CD8-positive, alpha-beta memory T cell (primary cell): ENCODE data around the gene GTF2H2C. TPM values are rescaled to one million over a fixed set of nuclear protein-coding genes. Genes with fewer than 3 reads are reported as not detected.
"Not testable (repeated sequence)": the region's sequence is repeated elsewhere in the genome, so short reads cannot be mapped to it uniquely, and the experiment has no call there.

Experiments
- CTCF ChIA-PET: fragments of 350-600 bp; sonication (Branson Sonifier 250); formaldehyde crosslinking; loops from one replicate; lab custom pipeline; 2021; ENCODE audit warnings: antibody characterized with exemption; lab: Charles Lee
- POLR2A ChIA-PET: fragments of 350-600 bp; sonication (Branson Sonifier 250); formaldehyde crosslinking; loops from one replicate; lab custom pipeline; 2021; ENCODE audit warnings: antibody characterized with exemption; lab: Charles Lee
- DNase-seq, 5 donors: peaks; one replicate each; pipeline versions ENCODE4 v3.0.0 to v3.0.0-alpha.2; 2020 to 2022; ENCODE audit warnings: mixed read lengths in 1 of 5
- H3K27ac ChIP-seq: one replicate; pipeline ENCODE4 v1.7.0; 2013; ENCODE audit warnings: low read depth, mild to moderate bottlenecking, low read length, moderate library complexity
- H3K27me3 ChIP-seq: 2 replicates; pipeline ENCODE4 v1.7.0; 2013; ENCODE audit warnings: low read length, mild to moderate bottlenecking; ENCODE audit not compliant: insufficient read depth, poor library complexity, severe bottlenecking
- H3K36me3 ChIP-seq: 2 replicates; pipeline ENCODE4 v1.7.0; 2013; ENCODE audit warnings: mild to moderate bottlenecking, low read length, moderate library complexity; ENCODE audit not compliant: insufficient read depth
- H3K4me1 ChIP-seq: 2 replicates; pipeline ENCODE4 v1.7.0; 2013; ENCODE audit warnings: mild to moderate bottlenecking, low read length, moderate library complexity; ENCODE audit not compliant: insufficient read depth
- H3K4me3 ChIP-seq: 2 replicates; pipeline ENCODE4 v1.7.0; 2013; ENCODE audit warnings: mild to moderate bottlenecking, low read length
- H3K9me3 ChIP-seq: 2 replicates; pipeline ENCODE4 v1.7.0; 2013; ENCODE audit warnings: mild to moderate bottlenecking, low read length
- H3K27ac Mint-ChIP-seq, 8 donors: one replicate each; pipeline ENCODE4 v1.8.0; 2020 to 2021; ENCODE audit warnings: mixed read lengths in 8 of 8, mild to moderate bottlenecking in 6 of 8, inconsistent platforms in 3 of 8, moderate library complexity in 3 of 8
- H3K27me3 Mint-ChIP-seq, 2 donors: one replicate each; pipeline ENCODE4 v1.8.0; 2020 to 2021; ENCODE audit warnings: mixed read lengths in 2 of 2, mild to moderate bottlenecking in 1 of 2, moderate library complexity in 1 of 2
- H3K36me3 Mint-ChIP-seq, 3 donors: one replicate each; pipeline ENCODE4 v1.8.0; 2020 to 2021; ENCODE audit warnings: mixed read lengths in 3 of 3, inconsistent platforms in 1 of 3, mild to moderate bottlenecking in 1 of 3
- H3K4me1 Mint-ChIP-seq, 3 donors: one replicate each; pipeline ENCODE4 v1.8.0; 2020 to 2021; ENCODE audit warnings: mixed read lengths in 3 of 3, inconsistent platforms in 1 of 3, mild to moderate bottlenecking in 1 of 3
- H3K4me3 Mint-ChIP-seq, 7 donors: one replicate each; pipeline ENCODE4 v1.8.0; 2020 to 2021; ENCODE audit warnings: mixed read lengths in 7 of 7, mild to moderate bottlenecking in 6 of 7, moderate library complexity in 4 of 7, inconsistent platforms in 2 of 7
- H3K9me3 Mint-ChIP-seq, 5 donors: one replicate each; pipeline ENCODE4 v1.8.0; 2020 to 2022; ENCODE audit warnings: mixed read lengths in 5 of 5, mild to moderate bottlenecking in 3 of 5, moderate library complexity in 2 of 5, inconsistent platforms in 1 of 5
- polyA plus RNA-seq: library from polyadenylated mRNA; unstranded; fragments of 300-500 nt; fragmentation: Illumina TruSeq; gene quantifications from one replicate; pipeline ENCODE4 v1.2.3, GENCODE V29; 2021
- total RNA-seq, 2 experiments: library from RNA; stranded (reverse); gene quantifications; one replicate each; pipeline ENCODE4 v1.2.3, GENCODE V29; 2021

Gene GTF2H2C
- total and polyA plus RNA-seq, 3 experiments from 2014 or later = 20.4 to 65.4 (median 59.7) TPM

- no peaks in the 10 kb centered on the region for H3K36me3 ChIP-seq
- H3K27me3 ChIP-seq = peaks cover 5% of the 10 kb centered on the region
- no peak overlapping the region for H3K27ac ChIP-seq
- no peak overlapping the region for H3K4me3 ChIP-seq
- H3K9me3 Mint-ChIP-seq = no peaks in the 10 kb centered on the region
- no peaks in the 10 kb centered on the region for H3K4me1 Mint-ChIP-seq
- H3K27ac Mint-ChIP-seq = no peak overlapping the region
- H3K9me3 ChIP-seq = no peaks in the 10 kb centered on the region
- POLR2A ChIA-PET = no interaction called here
- H3K4me3 Mint-ChIP-seq = no peak overlapping the region
- H3K27me3 Mint-ChIP-seq = peaks cover 0 to 20% of the 10 kb centered on the region in 2 donors
- no peaks in the 10 kb centered on the region for H3K36me3 Mint-ChIP-seq
- CTCF ChIA-PET = no interaction called here
- no peaks in the 10 kb centered on the region for H3K4me1 ChIP-seq
- DNase-seq = no peak
Observed at GRCh38 chr5:69525490-69525889, 34.5 kb upstream of the GTF2H2C start.

GRCh38 chr5:69526660-69527059 lies 33.3 kb upstream of the GTF2H2C start:
- H3K4me3 Mint-ChIP-seq = no peak overlapping the region
- no peak for DNase-seq
- H3K27me3 ChIP-seq = peaks cover 5% of the 10 kb centered on the region
- no peak overlapping the region for H3K27ac Mint-ChIP-seq
- no peaks in the 10 kb centered on the region for H3K9me3 Mint-ChIP-seq
- ChIA-PET POLR2A (no interaction called here), CTCF (no interaction called here)
- peaks cover 0 to 30% of the 10 kb centered on the region in 2 donors for H3K27me3 Mint-ChIP-seq
- H3K27ac ChIP-seq = no peak overlapping the region
- no peaks in the 10 kb centered on the region for H3K4me1 ChIP-seq
- H3K9me3 ChIP-seq = no peaks in the 10 kb centered on the region
- no peaks in the 10 kb centered on the region for H3K4me1 Mint-ChIP-seq
- H3K36me3 Mint-ChIP-seq = no peaks in the 10 kb centered on the region
- H3K36me3 ChIP-seq = no peaks in the 10 kb centered on the region
- H3K4me3 ChIP-seq = no peak overlapping the region

- CTCF ChIA-PET = no interaction called here
Observed at GRCh38 chr5:69527128-69527770, 32.7 kb upstream of the GTF2H2C start.

DNA sequence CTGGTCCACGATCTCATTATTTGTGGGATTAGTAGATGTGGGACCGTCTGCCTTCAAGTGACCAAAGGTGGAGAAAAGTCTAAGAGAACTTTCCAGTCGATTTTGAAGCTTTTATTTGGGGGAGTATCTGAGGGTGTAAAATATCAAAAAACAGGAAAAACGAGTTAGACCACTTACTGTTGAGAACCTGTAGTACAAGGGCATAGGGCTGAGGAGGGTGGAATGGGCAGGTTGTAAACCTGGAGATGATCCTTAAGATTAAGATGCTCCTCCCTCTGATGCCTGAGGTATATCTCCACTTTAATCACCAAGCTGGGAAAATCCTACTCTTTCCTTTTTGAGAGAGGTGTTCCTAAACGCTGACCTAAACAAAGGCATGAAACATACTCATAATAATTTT lies 32.0 kb upstream of the GTF2H2C start:
- peaks cover 5% of the 10 kb centered on the region for H3K27me3 ChIP-seq
- H3K27ac ChIP-seq = no peak overlapping the region
- no peaks in the 10 kb centered on the region for H3K9me3 ChIP-seq
- no peaks in the 10 kb centered on the region for H3K4me1 ChIP-seq
- no peaks in the 10 kb centered on the region for H3K36me3 ChIP-seq
- H3K27me3 Mint-ChIP-seq = peaks cover 0 to 32% of the 10 kb centered on the region in 2 donors
- ChIA-PET CTCF (no interaction called here), POLR2A (no interaction called here)
- H3K4me1 Mint-ChIP-seq = no peaks in the 10 kb centered on the region
- no peak overlapping the region for H3K27ac Mint-ChIP-seq
- no peaks in the 10 kb centered on the region for H3K36me3 Mint-ChIP-seq
- no peak for DNase-seq
- H3K9me3 Mint-ChIP-seq = no peaks in the 10 kb centered on the region
- no peak overlapping the region for H3K4me3 ChIP-seq
- H3K4me3 Mint-ChIP-seq = no peak overlapping the region

More at GRCh38 chr5:69527128-69527770, 32.7 kb upstream of the GTF2H2C start:
- Histone ChIP-seq H3K4me1 (no peaks in the 10 kb centered on the region), H3K27me3 (peaks cover 5% of the 10 kb centered on the region), H3K9me3 (no peaks in the 10 kb centered on the region), H3K27ac (no peak overlapping the region), H3K4me3 (no peak overlapping the region), H3K36me3 (no peaks in the 10 kb centered on the region)
- Mint-ChIP-seq H3K9me3 (no peaks in the 10 kb centered on the region), H3K4me1 (no peaks in the 10 kb centered on the region), H3K27me3 (peaks cover 0 to 32% of the 10 kb centered on the region in 2 donors), H3K36me3 (no peaks in the 10 kb centered on the region), H3K4me3 (no peak overlapping the region), H3K27ac (no peak overlapping the region)
- POLR2A ChIA-PET = no interaction called here
- DNase-seq = no peak

GRCh38 chr5:69528609-69529008 lies 31.4 kb upstream of the GTF2H2C start:
- Histone ChIP-seq H3K27me3 (peaks cover 5% of the 10 kb centered on the region), H3K9me3 (no peaks in the 10 kb centered on the region), H3K27ac (no peak overlapping the region), H3K36me3 (no peaks in the 10 kb centered on the region), H3K4me3 (no peak overlapping the region), H3K4me1 (no peaks in the 10 kb centered on the region)
- Mint-ChIP-seq H3K9me3 (no peaks in the 10 kb centered on the region), H3K27me3 (peaks cover 0 to 35% of the 10 kb centered on the region in 2 donors), H3K36me3 (no peaks in the 10 kb centered on the region), H3K4me1 (no peaks in the 10 kb centered on the region), H3K27ac (no peak overlapping the region), H3K4me3 (no peak overlapping the region)
- ChIA-PET CTCF (interaction anchor here (0.7 kb wide), 1 partner anchor 483 kb away, joined by 3 read pairs; no protein-coding TSS in a partner anchor), POLR2A (no interaction called here)
- DNase-seq = no peak

DNA sequence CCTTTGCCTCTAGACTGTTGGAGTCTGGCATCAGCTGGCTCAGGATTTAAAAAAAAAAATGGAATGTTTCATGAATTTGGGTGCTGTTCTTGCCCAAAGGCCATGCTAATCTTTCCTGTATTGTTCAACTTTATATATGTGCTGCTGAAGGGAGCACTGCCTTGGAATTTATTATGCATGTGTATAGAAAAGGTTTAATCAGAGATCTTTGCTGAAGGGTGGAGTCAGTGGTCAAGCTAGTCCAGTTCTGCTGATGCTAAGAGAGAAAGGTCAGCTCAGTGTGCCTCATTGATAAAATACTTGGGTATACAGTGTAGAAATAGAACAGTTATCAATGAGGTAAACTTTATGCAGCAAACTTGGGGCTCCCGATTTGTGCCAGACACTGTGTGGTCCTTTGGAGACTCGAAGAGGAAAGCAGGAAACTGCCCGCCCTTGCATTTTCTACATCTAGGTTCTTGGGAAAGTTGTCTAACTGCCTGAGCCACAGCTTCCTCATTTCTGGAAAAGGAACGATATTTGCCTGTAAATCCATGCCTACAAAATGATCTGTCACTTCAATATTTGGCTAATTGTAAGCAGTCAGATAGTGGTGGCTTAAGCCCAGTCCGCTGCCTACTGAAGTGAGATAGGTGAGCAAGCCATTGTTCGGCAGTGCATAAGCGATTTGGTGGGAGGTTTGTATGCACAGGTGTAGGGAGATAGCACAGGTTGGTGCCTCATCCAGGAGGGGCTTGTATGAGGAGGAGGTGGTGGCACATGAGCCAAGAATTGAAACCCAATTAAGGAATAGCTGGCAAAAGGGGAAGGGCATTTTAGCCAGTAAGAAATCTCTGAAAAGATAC lies 29.2 kb upstream of the GTF2H2C start:
- ChIA-PET CTCF (no interaction called here), POLR2A (no interaction called here)
- H3K4me3 ChIP-seq = no peak overlapping the region
- H3K36me3 Mint-ChIP-seq = no peaks in the 10 kb centered on the region
- DNase-seq = no peak
- H3K27ac Mint-ChIP-seq = no peak overlapping the region
- no peaks in the 10 kb centered on the region for H3K36me3 ChIP-seq
- H3K27me3 Mint-ChIP-seq = peaks cover 0 to 35% of the 10 kb centered on the region in 2 donors
- H3K4me1 ChIP-seq = no peaks in the 10 kb centered on the region
- H3K9me3 ChIP-seq = no peaks in the 10 kb centered on the region
- H3K27ac ChIP-seq = no peak overlapping the region
- H3K4me3 Mint-ChIP-seq = no peak overlapping the region
- no peaks in the 10 kb centered on the region for H3K9me3 Mint-ChIP-seq
- H3K27me3 ChIP-seq = peaks cover 5% of the 10 kb centered on the region
- no peaks in the 10 kb centered on the region for H3K4me1 Mint-ChIP-seq

DNA sequence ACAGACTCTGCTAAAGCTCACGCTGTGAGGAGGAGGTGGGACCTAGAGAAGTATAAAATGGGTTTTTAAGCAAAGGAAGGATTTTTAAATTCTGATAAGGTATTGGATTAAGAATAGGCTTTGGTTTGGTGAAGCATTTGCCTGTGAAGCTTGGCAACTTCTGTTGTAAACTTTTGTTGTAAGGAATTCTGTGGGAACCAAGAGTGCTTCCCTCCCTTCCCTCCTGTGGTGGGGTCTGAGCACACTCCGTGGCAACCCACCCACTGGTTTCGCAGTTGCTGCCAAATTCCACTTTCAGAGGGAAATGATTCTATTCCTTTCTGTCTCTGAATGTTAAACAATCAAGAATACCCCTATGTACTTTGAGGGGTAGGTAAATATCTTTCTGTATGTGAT lies 28.6 kb upstream of the GTF2H2C start:
- ChIA-PET POLR2A (no interaction called here), CTCF (no interaction called here)
- Mint-ChIP-seq H3K36me3 (no peaks in the 10 kb centered on the region), H3K4me3 (no peak overlapping the region), H3K9me3 (no peaks in the 10 kb centered on the region), H3K27ac (no peak overlapping the region), H3K4me1 (no peaks in the 10 kb centered on the region), H3K27me3 (peaks cover 0 to 30% of the 10 kb centered on the region in 2 donors)
- Histone ChIP-seq H3K9me3 (no peaks in the 10 kb centered on the region), H3K4me3 (no peak overlapping the region), H3K4me1 (no peaks in the 10 kb centered on the region), H3K36me3 (no peaks in the 10 kb centered on the region), H3K27me3 (peaks cover under 1% of the 10 kb centered on the region), H3K27ac (no peak overlapping the region)
- no peak for DNase-seq

GRCh38 chr5:69537911-69538310 lies 22.1 kb upstream of the GTF2H2C start:
- H3K4me3 ChIP-seq, H3K36me3 ChIP-seq, CTCF ChIA-PET, H3K27ac Mint-ChIP-seq, H3K4me3 Mint-ChIP-seq, H3K27me3 Mint-ChIP-seq, H3K36me3 Mint-ChIP-seq, DNase-seq, H3K4me1 Mint-ChIP-seq, POLR2A ChIA-PET, H3K27me3 ChIP-seq, H3K9me3 Mint-ChIP-seq, H3K27ac ChIP-seq, H3K4me1 ChIP-seq, H3K9me3 ChIP-seq: not testable (repeated sequence)
